Immature natural killer cell (primary cell): Measurements from ENCODE around the gene GPER1. TPM values are rescaled to one million over a fixed set of nuclear protein-coding genes. Genes with fewer than 3 reads are reported as not detected.
A peak's percentile ranks its signal among the peaks of the same experiment; 100 is the strongest.

Source experiments
- DNase-seq, 3 donors: peaks; one replicate each; pipeline ENCODE4 v3.0.0; 2022; ENCODE audit warnings: mixed read lengths in 1 of 3
- H3K27ac Mint-ChIP-seq, 6 donors: one replicate each; pipeline ENCODE4 v1.8.0; 2020; ENCODE audit warnings: mixed read lengths in 6 of 6, mild to moderate bottlenecking in 5 of 6, inconsistent platforms in 4 of 6, moderate library complexity in 3 of 6
- H3K27me3 Mint-ChIP-seq, 3 donors: one replicate each; pipeline ENCODE4 v1.8.0; 2020 to 2021; ENCODE audit warnings: low read depth in 3 of 3, mild to moderate bottlenecking in 3 of 3, mixed read lengths in 3 of 3, moderate library complexity in 3 of 3, inconsistent platforms in 1 of 3
- H3K36me3 Mint-ChIP-seq, 3 donors: one replicate each; pipeline ENCODE4 v1.8.0; 2020; ENCODE audit warnings: mixed read lengths in 3 of 3, inconsistent platforms in 2 of 3, mild to moderate bottlenecking in 2 of 3
- H3K4me1 Mint-ChIP-seq, 2 donors: one replicate each; pipeline ENCODE4 v1.8.0; 2020; ENCODE audit warnings: inconsistent platforms in 2 of 2, mild to moderate bottlenecking in 2 of 2, mixed read lengths in 2 of 2, moderate library complexity in 1 of 2
- H3K4me3 Mint-ChIP-seq, 5 donors: one replicate each; pipeline ENCODE4 v1.8.0; 2020; ENCODE audit warnings: mild to moderate bottlenecking in 5 of 5, mixed read lengths in 5 of 5, inconsistent platforms in 3 of 5, moderate library complexity in 3 of 5
- H3K9me3 Mint-ChIP-seq, 6 donors: one replicate each; pipeline ENCODE4 v1.8.0; 2020; ENCODE audit warnings: mild to moderate bottlenecking in 6 of 6, mixed read lengths in 6 of 6, inconsistent platforms in 4 of 6, moderate library complexity in 3 of 6
- polyA plus RNA-seq, 3 donors: library from polyadenylated mRNA; unstranded; fragments of 300-500 nt; fragmentation: Illumina TruSeq; gene quantifications; one replicate each; pipeline ENCODE4 v1.2.3, GENCODE V29; 2021

The GPER1 gene
- polyA plus RNA-seq, 3 donors from 2014 or later = 0.14 to 0.31 TPM; not detected in 1

DNA sequence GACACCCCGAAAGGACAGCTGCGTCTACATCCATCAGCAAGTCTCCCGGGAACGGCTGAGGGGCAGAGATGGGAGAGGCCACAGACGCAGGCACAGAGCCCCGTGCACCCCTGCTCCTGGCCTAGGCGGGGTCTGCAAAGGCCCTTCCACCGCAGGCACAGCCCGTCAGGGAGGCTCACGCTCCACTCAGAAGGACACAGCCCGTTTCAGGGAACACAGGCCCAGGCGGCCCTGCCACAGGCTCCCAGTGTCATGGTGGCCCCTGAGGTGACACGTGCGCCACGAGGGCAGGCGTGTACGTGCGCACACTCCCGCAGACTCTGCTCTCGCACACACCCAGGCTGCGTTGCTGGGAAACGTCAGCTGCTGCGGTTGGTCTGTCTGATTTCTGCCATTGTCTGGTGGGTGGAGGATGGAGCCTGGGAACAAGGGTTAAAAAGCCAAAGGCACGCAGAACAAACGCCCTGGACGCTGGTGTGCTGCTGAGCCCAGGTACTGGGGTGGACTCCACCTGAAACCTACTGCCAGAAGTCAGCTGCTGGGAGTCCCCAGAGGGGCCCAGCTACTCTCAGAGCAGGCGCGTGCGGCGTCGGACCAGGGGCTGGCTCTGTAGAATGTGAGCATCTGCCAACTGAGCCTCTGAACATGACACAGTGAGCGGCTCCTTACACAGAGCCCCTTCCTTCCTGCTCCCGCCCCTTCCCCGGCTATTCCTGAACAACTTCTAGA is 13.1 kb downstream of the GPER1 start:
- Mint-ChIP-seq H3K4me3 (no peak overlapping the region), H3K27ac (no peak overlapping the region), H3K4me1 (no peaks in the 10 kb centered on the region), H3K9me3 (no peaks in the 10 kb centered on the region), H3K27me3 (no peaks in the 10 kb centered on the region), H3K36me3 (peaks cover 4 to 9% (median 6%) of the 10 kb centered on the region in 3 donors)
- no peak for DNase-seq

DNA sequence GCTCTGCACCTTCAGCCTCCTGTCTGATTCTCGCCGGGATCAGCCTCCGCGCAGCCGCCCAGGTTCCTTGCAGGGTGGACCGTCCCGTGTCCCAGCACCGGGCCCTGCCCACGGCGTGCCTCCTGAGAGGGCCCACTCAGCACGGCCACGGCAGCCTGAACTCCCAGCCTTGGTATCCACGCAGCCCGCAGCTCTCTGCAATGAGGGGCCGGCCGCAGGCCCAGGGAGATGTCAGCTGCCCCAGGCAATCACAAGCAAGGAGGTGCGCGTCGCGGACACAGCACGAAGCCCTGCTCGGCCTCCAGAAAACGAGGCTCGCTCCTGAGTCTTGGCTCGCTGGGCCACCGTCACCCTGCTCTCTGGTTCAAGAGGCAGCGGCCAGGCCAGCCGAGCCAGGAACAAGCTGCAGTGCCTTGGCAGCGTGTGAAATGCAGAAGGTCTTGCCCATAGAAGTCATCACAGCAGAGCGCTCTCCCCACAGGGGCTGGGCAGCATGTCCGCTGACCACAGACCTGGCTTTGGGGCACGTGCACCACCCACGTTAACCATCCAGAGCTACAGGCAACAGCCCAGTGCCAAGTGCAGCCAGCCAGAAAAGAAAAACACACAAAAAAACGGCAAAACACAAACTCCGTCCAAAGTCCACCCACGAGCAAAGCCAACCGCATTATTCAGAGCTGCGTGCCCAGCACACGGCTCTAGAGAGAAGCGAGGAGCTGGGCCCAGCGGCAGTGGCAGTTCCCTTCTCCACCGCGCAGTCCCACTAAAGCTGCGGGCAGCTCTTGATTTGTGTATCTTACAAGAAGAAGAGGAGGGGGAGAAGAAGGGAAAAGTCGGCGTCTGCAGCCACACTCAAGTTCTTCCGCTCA is 13.9 kb downstream of the GPER1 start:
- no peak for DNase-seq
- peaks cover 4 to 9% (median 6%) of the 10 kb centered on the region in 3 donors for H3K36me3 Mint-ChIP-seq
- no peaks in the 10 kb centered on the region for H3K9me3 Mint-ChIP-seq
- no peak overlapping the region for H3K4me3 Mint-ChIP-seq
- peaks cover 0 to 2% (median 0%) of the 10 kb centered on the region in 3 donors for H3K27me3 Mint-ChIP-seq
- H3K27ac Mint-ChIP-seq = peak overlapping the region in 1 of 6 donors; percentile 16
- H3K4me1 Mint-ChIP-seq = no peaks in the 10 kb centered on the region

DNA sequence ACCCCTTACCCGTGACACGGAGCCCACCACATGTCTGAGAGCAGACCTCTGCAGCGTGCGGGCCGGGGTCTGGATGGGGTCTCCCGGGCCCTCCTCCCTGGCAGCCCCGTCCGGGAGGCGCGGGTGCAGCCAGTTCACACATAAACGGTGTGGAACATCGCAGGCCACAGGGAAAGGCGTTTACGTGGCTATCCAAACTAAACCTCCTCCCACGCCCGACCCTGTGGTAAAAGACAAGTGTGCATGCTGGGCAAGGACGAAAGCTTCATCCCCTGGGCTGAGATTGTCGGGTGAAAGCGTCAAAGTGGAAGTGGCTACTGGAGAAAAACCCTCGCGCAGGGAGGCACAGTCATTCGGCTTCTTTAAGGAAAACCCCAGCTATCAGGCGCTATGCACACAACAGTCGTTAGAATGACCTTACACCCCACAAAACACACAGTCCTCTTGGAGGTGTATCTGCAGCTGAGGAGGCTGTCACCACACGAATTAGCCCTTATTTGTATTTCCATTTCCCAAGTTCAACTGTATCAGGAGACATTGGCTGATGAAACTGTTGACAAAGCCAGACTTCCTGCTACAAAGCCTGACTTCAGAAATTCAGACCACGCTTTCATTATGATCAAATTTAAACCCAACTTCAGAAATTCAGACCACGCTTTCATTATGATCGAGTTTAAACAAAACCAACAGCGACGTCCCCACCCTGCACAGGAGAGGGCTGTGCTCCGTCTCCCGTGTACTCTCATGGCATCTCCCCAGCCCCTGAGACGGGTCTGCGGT is 15.3 kb downstream of the GPER1 start:
- peak overlapping the region in 1 of 5 donors; percentile 82 for H3K4me3 Mint-ChIP-seq
- no peaks in the 10 kb centered on the region for H3K9me3 Mint-ChIP-seq
- no peak for DNase-seq
- H3K27me3 Mint-ChIP-seq = peaks cover 0 to 2% (median 0%) of the 10 kb centered on the region in 3 donors
- H3K4me1 Mint-ChIP-seq = no peaks in the 10 kb centered on the region
- peak overlapping the region in 1 of 6 donors; percentile 60 for H3K27ac Mint-ChIP-seq
- peaks cover 0 to 1% (median 1%) of the 10 kb centered on the region in 3 donors for H3K36me3 Mint-ChIP-seq

DNA sequence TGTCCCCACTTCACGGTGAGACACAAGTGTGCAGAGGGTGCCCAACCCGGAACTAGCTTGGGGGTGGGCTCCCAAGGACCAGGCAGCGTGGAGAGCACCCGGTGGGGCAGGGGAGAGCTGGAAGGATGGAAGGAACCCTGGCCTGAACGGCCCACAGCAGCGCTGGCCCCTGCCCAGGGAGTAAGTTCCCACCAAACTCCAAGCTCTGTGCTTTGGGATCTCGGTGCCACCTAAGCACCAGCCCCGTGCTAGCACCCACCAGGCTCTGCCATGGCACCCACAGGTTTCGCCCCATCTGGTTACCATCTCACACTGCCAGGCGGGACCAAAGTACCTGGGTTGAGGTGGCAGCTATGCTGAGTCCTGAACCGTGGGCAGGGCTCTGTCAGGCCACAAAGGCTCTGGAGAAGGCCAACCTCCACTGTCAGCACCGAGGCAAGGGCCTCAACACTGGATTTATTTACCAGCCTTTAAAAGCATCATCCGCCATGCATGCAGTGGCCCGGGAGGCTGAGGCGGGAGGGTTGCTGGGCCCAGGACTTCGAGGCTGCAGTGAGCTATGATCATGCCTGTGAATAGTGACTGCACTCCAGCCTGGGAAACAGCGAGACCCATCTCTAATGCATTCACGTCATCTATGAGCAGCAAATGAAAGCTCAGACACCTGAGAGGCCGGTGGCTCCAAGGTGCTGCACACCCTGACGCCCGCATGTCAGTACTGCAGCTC is 16.0 kb downstream of the GPER1 start:
- peak overlapping the region in 1 of 5 donors; percentile 82 for H3K4me3 Mint-ChIP-seq
- no peaks in the 10 kb centered on the region for H3K36me3 Mint-ChIP-seq
- no peaks in the 10 kb centered on the region for H3K9me3 Mint-ChIP-seq
- H3K27ac Mint-ChIP-seq = no peak overlapping the region
- H3K27me3 Mint-ChIP-seq = peaks cover 0 to 2% (median 0%) of the 10 kb centered on the region in 3 donors
- no peaks in the 10 kb centered on the region for H3K4me1 Mint-ChIP-seq
- no peak for DNase-seq

DNA sequence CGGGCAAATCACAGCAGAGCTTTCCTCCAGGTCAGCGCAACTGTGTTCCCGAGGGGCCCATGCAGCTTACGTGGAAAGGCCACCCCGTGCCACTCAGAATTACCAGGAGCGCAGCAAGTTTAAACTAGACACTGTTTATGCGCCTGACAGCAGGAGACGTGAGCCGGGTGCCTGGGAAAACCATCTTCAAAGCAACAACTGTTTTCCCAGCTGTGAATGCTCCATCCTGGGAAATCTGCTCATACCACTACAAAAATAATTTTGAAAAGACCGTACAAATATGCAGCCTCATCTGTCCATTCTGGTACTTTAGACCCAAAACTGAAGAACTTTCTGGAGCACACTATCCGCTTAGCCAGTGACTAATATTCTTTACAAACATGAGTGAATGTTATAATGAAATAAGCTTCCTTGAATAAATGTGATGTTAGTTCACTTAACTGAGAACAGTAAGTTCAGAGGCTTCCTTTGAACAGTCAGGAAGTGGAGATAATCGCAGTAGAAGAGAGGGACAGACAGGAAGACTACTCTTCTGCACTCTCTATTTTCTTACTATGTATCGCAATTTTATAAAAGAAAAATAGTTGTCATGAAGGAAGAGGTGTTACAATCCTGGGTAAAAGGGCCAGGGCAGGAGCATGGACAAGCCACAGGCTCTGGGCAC is 16.7 kb downstream of the GPER1 start:
- H3K4me3 Mint-ChIP-seq = no peak overlapping the region
- DNase-seq = no peak
- H3K9me3 Mint-ChIP-seq = no peaks in the 10 kb centered on the region

DNA sequence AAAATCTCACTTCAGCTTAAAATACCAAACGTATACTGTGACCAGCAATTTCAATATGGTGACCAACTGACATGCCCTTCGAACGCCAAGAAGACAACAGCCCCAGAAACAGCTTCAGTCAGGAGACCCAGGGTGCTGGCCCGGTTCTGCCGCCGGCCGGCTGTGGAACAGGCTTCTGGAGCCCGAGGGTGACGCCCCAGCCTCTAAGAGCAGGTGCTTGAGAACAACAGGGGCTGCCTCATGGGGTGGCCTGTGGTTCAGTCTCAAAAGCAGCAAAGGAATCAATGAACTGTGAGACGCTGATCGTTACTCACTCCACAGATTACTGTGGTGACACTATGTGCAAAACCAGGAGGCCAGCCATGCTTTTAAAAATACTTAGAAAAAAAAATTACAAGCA is 17.3 kb downstream of the GPER1 start:
- peaks cover 0 to 2% (median 0%) of the 10 kb centered on the region in 3 donors for H3K27me3 Mint-ChIP-seq

More for the DNA sequence above, 16.7 kb downstream of the GPER1 start:
- Mint-ChIP-seq H3K27me3 (peaks cover 0 to 2% (median 0%) of the 10 kb centered on the region in 3 donors), H3K27ac (no peak overlapping the region), H3K4me1 (no peaks in the 10 kb centered on the region), H3K36me3 (no peaks in the 10 kb centered on the region)

DNA sequence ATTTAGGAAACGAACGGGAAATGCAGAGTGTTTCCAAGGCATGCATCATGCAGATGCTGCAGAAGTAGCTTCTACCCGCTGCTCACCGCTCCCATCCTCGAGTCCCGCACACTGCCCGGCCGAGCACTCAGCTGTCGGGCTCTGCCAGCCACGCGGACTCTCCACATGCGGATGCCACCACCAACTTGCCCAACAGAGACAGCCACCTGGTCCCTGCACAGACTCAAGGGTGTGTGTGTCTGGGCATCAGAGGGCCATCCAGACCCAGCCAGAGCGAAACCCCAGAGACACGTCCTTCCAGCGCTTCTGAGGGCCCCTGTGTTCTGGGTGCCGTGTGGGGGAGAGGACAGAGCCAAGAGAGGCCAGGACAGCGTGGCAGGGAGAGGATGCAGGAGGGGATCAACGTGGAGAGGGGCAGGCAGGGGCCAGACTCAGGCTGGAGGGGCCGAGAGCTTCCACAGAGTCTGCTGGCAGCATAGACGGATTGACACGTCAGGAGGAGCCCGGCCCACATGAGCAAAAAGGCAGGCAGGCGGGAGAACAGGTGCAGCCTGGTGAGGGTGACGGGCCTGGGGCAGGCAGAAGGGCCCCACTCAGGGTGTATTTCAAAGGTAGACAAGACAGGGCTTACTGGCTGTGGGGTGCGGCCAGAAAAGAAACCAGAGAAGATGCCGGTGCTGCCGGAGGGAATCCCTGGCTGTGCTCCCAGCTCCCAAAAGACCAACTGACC is 18.3 kb downstream of the GPER1 start:
- Mint-ChIP-seq H3K4me1 (no peaks in the 10 kb centered on the region), H3K9me3 (no peaks in the 10 kb centered on the region), H3K27ac (no peak overlapping the region), H3K4me3 (no peak overlapping the region), H3K27me3 (peaks cover 0 to 2% (median 0%) of the 10 kb centered on the region in 3 donors), H3K36me3 (no peaks in the 10 kb centered on the region)
- no peak for DNase-seq

More for the DNA sequence above, 17.3 kb downstream of the GPER1 start:
- Mint-ChIP-seq H3K27ac (peak overlapping the region in 1 of 6 donors; percentile 45), H3K9me3 (no peaks in the 10 kb centered on the region), H3K36me3 (no peaks in the 10 kb centered on the region), H3K4me3 (no peak overlapping the region), H3K4me1 (no peaks in the 10 kb centered on the region)
- no peak for DNase-seq

DNA sequence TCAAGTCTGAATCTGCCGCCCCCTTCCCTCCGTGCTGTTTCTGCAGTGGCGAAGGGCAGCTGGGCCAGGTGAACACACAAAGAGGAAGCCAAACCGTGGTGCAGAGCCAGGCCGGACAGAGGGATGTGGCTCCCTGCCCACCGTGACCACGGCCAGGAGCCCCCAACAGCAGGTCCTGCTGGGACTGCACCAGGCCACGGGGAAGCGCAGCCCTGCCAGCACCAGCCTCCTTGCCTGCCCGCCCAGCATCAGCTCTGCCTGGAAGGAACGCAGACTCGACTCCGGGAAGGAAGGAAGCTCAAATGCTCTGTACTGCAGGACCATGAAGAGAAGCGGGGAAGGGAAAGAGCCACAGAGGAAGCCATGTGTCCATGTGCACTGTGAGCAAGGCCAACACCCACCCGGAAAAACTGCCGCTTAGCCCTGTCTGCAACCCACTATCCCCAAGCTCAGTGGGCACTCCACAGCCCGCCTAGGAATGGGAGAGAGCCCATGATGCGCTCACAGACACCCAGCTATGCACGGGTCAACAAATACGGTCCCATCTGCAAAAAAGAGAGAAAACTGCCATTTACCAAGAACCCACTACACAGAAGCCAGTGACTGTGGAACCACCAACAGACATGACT is 19.0 kb downstream of the GPER1 start:
- H3K9me3 Mint-ChIP-seq = no peaks in the 10 kb centered on the region
- peaks cover 0 to 2% (median 0%) of the 10 kb centered on the region in 3 donors for H3K27me3 Mint-ChIP-seq
- H3K36me3 Mint-ChIP-seq = no peaks in the 10 kb centered on the region
- no peaks in the 10 kb centered on the region for H3K4me1 Mint-ChIP-seq
- H3K27ac Mint-ChIP-seq = no peak overlapping the region
- no peak overlapping the region for H3K4me3 Mint-ChIP-seq
- no peak for DNase-seq

DNA sequence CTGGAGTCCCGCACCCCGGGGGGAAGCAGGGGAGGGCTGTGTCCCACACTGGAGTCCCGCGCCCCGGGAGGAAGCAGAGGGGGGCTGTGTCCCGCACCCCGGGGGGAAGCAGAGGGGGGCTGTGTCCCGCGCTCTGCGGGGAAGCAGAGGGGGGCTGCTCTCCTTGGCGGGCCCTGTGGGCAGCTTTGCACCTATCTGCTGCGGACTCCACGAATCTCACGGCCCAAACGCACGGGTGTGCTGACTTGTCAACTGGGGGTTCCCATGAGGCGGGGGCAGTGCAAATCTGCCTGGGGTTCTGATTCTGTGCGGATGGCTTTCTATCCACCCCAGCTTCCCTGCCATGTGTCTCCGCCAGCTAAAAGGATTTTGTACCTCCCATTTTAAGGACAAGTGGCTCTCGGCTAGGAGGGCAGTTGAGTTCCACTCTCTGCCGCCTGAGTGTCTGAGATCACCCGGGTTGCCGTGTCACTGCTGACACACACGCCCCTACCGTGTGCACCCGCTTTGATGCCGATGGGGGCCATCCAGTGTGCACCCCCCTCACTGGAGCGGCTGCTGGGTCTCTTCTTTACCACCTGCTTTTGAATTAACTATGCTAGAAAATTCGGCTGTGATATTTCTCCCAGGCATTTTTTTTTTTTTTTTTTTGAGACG is 20.5 kb downstream of the GPER1 start:
- Mint-ChIP-seq H3K4me3 (no peak overlapping the region), H3K36me3 (no peaks in the 10 kb centered on the region), H3K9me3 (no peaks in the 10 kb centered on the region), H3K4me1 (no peaks in the 10 kb centered on the region), H3K27me3 (peaks cover 0 to 2% (median 0%) of the 10 kb centered on the region in 3 donors), H3K27ac (no peak overlapping the region)
- DNase-seq = no peak

DNA sequence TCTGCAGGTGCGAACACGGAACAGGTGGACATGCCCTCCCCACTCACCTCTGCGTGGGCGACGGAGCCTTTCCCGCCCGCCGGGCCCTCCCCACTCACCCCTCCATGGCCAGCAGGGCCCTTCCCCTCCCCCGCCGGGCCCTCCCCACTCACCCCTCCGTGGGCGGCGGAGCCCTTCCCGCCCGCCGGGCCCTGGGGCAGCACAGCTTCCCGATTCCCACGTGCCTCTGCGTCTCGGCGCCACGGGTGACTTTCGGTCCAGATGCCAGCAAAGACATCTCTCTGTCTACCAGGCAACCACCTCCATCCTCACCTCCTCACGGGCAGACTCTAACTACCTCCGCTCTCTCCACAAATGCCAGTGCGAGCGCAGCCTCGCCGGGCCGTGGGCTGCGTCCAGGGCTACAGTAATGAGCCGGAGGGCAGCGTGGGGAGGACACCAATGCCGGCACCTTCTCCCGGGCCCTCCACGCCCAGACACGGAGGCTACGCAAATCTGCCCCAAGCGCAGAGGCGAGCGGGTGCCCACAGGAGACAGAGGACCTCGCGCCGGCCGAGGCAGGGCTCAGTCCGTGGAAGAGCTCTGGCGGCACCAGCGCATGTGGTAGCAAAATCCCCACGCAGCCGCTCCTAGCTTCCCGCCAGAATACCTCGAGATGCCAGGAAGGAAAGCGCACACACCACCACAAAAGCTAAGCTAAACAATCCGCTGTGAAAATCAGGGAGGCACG is 21.8 kb downstream of the GPER1 start:
- Mint-ChIP-seq H3K4me3 (no peak overlapping the region), H3K27me3 (peaks cover 0 to 2% (median 0%) of the 10 kb centered on the region in 3 donors), H3K4me1 (no peaks in the 10 kb centered on the region), H3K36me3 (no peaks in the 10 kb centered on the region), H3K9me3 (no peaks in the 10 kb centered on the region), H3K27ac (no peak overlapping the region)
- DNase-seq = no peak

DNA sequence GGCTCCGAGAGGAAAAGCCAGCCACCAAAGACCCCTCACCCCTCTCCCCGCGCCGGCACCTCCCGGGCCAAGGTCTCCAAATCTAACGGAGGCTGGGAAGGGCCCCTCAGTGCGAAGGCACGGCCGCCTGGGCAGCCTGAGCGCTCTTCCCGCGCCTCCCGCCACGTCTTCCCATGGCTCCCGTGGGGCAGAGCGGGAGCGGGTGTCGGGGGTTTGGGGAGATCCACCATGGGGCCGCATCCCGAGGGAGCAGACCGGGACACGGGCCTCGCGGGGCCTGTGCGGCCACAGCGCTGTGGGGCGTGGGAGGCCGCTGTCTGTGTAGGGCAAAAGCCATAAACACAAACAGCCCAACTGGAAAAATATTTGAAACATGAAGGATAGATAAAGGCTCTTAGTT is 22.4 kb downstream of the GPER1 start:
- no peaks in the 10 kb centered on the region for H3K9me3 Mint-ChIP-seq
- H3K27ac Mint-ChIP-seq = no peak overlapping the region
- peaks cover 0 to 2% (median 0%) of the 10 kb centered on the region in 3 donors for H3K27me3 Mint-ChIP-seq
- no peak overlapping the region for H3K4me3 Mint-ChIP-seq
- H3K36me3 Mint-ChIP-seq = no peaks in the 10 kb centered on the region
- no peak for DNase-seq
- no peaks in the 10 kb centered on the region for H3K4me1 Mint-ChIP-seq
